Hematopoietic multipotent progenitor cell treated with erythropoietin and hydrocortisone succinate and interleukin-3 and kit ligand, for 8 days (in vitro differentiated cells): Measurements from ENCODE around the gene MUC5B.

Experiments used
- DNase-seq: peaks from one replicate; pipeline ENCODE4 v3.0.0-alpha.2; 2015

MUC5B gene

GRCh38 chr11:1220941-1221721 lies 1.7 kb upstream of the MUC5B start:
- DNase-seq = no peak

- no peak for DNase-seq
These were observed 986 bp upstream of the MUC5B start for GRCh38 chr11:1221848-1222311.

GRCh38 chr11:1223346-1224110 lies 662 bp downstream of the MUC5B start:
- no peak for DNase-seq

GRCh38 chr11:1224111-1224490 lies 1.2 kb downstream of the MUC5B start:
- no peak for DNase-seq

- DNase-seq = no peak
These were observed 1.9 kb downstream of the MUC5B start for GRCh38 chr11:1224491-1225385.

- no peak for DNase-seq
These were observed 2.7 kb downstream of the MUC5B start for GRCh38 chr11:1225386-1226225.

GRCh38 chr11:1226226-1226985 lies 3.5 kb downstream of the MUC5B start:
- no peak for DNase-seq

GRCh38 chr11:1226986-1227550 lies 4.2 kb downstream of the MUC5B start:
- DNase-seq = no peak

GRCh38 chr11:1227551-1228100 lies 4.8 kb downstream of the MUC5B start:
- no peak for DNase-seq

GRCh38 chr11:1228101-1228821 lies 5.4 kb downstream of the MUC5B start:
- DNase-seq = no peak

GRCh38 chr11:1228921-1229451 lies 6.1 kb downstream of the MUC5B start:
- DNase-seq = no peak

GRCh38 chr11:1229471-1230120 lies 6.7 kb downstream of the MUC5B start:
- no peak for DNase-seq

GRCh38 chr11:1230121-1230455 lies 7.2 kb downstream of the MUC5B start:
- DNase-seq = no peak

GRCh38 chr11:1230456-1231395 lies 7.9 kb downstream of the MUC5B start:
- DNase-seq = no peak

- no peak for DNase-seq
These were observed 8.6 kb downstream of the MUC5B start for GRCh38 chr11:1231396-1232020.

- no peak for DNase-seq
These were observed 9.4 kb downstream of the MUC5B start for GRCh38 chr11:1232021-1232882.

- DNase-seq = no peak
These were observed 10.0 kb downstream of the MUC5B start for GRCh38 chr11:1232883-1233321.
